IPS-20b (cell line): ENCODE data around the gene POMP.

Experiments used
- H3K27ac ChIP-seq: one replicate; pipeline ENCODE4 v1.5.1; 2013; ENCODE audit warnings: low read length
- H3K27me3 ChIP-seq: 2 replicates; pipeline ENCODE4 v1.6.1; 2013; ENCODE audit warnings: mild to moderate bottlenecking, low read length, inconsistent platforms; ENCODE audit not compliant: insufficient read depth
- H3K36me3 ChIP-seq: 2 replicates; pipeline ENCODE4 v1.6.1; 2013; ENCODE audit warnings: low read depth, mild to moderate bottlenecking, inconsistent platforms, low read length, moderate library complexity; ENCODE audit not compliant: insufficient read depth
- H3K4me1 ChIP-seq: 2 replicates; pipeline ENCODE4 v1.6.1; 2013; ENCODE audit warnings: mild to moderate bottlenecking, control low read depth, inconsistent platforms, low read length, moderate library complexity; ENCODE audit not compliant: insufficient read depth
- H3K4me3 ChIP-seq: 2 replicates; pipeline ENCODE4 v1.5.1; 2013; ENCODE audit warnings: mild to moderate bottlenecking, low read length, inconsistent platforms
- H3K9ac ChIP-seq: 2 replicates; pipeline ENCODE4 v1.6.1; 2013; ENCODE audit warnings: low read depth, mild to moderate bottlenecking, inconsistent platforms, low read length, moderate library complexity
- H3K9me3 ChIP-seq: 2 replicates; pipeline ENCODE4 v1.6.1; 2013; ENCODE audit warnings: mild to moderate bottlenecking, low read depth, low read length, inconsistent platforms; ENCODE audit not compliant: insufficient read depth

POMP gene, protein sequence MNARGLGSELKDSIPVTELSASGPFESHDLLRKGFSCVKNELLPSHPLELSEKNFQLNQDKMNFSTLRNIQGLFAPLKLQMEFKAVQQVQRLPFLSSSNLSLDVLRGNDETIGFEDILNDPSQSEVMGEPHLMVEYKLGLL

DNA sequence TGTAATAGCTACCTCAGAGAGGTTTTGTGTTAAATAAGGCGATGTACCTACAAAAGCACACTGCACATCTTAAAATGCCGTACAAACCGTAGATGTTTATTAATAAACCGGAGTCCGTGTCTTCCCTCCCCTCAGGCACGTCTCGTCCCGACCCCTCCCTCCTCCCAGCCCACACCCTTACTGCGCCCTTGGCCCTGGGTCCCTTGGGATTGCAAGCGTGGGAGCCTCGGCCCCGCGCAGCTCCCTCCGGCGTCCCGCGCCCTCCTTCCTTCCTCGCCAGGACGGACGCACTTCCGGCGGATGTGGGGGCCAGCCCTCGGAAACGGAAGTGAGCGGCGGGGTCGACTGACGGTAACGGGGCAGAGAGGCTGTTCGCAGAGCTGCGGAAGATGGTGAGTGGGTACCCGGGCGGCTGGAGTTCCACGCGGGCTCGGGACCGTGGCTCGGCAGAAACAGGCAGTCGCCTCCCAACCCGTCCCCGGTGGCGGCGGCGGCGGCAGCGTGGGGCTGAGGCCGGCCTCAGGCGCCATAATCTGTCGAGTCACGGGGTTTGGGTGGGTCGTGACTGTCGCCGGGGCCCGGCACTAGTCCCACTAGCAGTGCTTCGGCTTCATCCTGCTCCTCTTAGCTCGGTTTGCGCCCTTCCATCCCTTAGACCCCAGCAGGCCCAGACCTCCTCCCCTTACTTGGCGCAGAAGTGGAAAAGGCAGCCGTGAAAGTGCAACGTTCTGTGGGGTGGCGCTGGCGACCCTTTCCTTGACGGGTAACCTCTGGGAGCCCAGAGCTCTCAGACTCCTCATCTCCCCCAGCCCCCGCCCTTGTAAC, at the start of gene POMP:
POMP (plus strand) TSS at position 335 of the 825 bp plus-strand sequence; CDS start at position 390, 55 bp downstream.
- H3K4me1 ChIP-seq = peaks cover 8% of the 10 kb centered on the region
- peaks cover 33% of the 10 kb centered on the region for H3K36me3 ChIP-seq

DNA sequence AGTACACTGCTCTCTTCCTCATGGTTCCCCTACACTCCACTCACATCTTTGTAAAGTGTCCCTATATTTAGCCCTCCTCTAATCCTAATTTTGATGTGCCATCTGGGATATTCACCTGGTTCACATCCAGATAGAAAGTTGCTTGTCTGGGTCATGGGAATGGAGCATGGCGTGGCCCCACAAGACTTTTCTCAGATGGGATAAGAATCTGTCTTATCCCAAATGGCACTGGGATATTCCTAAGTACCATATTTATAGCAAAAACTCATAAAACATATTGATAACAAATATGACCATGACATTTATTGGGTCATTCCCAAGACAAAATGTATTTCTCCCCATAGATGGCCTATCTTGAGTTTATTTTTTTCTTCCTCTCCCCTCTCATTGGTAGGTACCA, 49.5 kb upstream of the POMP start:
- Histone ChIP-seq H3K9ac (no peak overlapping the region), H3K4me3 (no peak overlapping the region), H3K36me3 (no peaks in the 10 kb centered on the region), H3K27ac (no peak overlapping the region), H3K9me3 (no peaks in the 10 kb centered on the region), H3K4me1 (no peaks in the 10 kb centered on the region), H3K27me3 (no peaks in the 10 kb centered on the region)

More for the DNA sequence above, at the start of gene POMP:
- Histone ChIP-seq H3K4me3 (peak within 1 kb of the TSS; percentile 98), H3K27me3 (no peaks in the 10 kb centered on the region), H3K9me3 (no peaks in the 10 kb centered on the region), H3K9ac (peak within 1 kb of the TSS; percentile 98), H3K27ac (peak within 1 kb of the TSS; percentile 80)

DNA sequence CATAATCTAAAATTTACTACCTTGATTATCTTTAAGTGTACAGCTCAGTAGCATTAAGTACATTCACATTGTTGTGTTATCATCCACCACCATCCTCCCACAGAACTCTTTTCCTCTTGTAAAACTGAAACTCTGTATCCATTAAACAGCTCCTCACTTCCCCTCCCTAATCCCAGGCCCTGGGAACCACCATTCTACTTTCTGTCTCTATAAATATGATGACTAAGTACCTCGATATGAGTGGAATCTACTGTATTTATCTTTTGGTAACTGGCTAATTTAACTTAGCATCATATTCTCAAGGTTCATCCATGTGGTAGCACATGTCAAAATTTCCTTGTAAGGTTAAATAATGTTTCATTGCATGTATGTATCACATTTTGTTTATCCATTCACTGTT, 49.0 kb upstream of the POMP start:
- Histone ChIP-seq H3K9ac (no peak overlapping the region), H3K27ac (no peak overlapping the region), H3K9me3 (no peaks in the 10 kb centered on the region), H3K27me3 (no peaks in the 10 kb centered on the region), H3K4me3 (no peak overlapping the region), H3K4me1 (no peaks in the 10 kb centered on the region), H3K36me3 (no peaks in the 10 kb centered on the region)

DNA sequence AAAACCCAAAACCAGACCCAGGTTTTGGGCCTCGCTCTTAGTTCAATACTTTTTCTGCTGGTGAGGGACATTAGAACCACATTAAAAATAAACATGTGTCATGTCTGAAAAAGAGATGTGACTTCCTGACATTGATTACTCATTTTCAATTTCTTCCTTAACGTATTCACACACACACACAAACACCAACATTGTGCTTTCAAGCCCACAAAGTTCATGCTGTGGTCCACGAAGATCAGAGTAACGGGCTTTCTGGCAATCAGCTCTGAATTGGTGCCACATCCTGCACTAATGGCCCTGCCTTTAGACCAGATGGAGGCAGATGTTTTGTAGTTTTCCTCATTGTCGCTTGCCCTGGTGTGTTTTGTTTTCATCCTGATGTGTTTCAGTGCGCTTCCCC, 47.9 kb upstream of the POMP start:
- H3K36me3 ChIP-seq = no peaks in the 10 kb centered on the region
- no peak overlapping the region for H3K4me3 ChIP-seq
- H3K9ac ChIP-seq = no peak overlapping the region
- no peak overlapping the region for H3K27ac ChIP-seq
- no peaks in the 10 kb centered on the region for H3K27me3 ChIP-seq
- H3K4me1 ChIP-seq = no peaks in the 10 kb centered on the region
- H3K9me3 ChIP-seq = no peaks in the 10 kb centered on the region

DNA sequence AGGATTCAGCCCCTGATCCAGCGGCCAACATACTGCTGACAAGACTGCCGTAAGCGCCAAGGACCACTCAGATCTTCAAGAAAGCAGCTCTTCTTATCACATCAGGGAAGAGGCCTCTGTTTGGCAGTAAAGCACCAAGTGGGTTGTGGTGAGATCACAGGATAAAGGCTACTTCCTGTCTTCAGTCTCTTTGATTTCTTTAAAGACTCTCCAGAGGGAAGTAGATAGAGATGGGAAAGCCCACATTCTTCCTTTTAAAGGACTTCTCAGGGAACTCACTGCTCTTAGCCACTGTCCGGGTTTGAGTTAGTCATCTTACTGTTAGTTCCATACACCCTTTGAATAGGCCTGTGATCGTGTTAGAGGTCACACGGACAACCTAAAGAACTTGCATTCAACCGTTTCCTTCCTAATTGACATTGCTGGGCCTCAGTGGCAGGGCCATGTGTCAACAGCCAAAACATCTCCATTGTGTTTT, 47.2 kb upstream of the POMP start:
- no peaks in the 10 kb centered on the region for H3K4me1 ChIP-seq
- no peaks in the 10 kb centered on the region for H3K27me3 ChIP-seq
- H3K36me3 ChIP-seq = no peaks in the 10 kb centered on the region
- no peak overlapping the region for H3K9ac ChIP-seq
- no peak overlapping the region for H3K27ac ChIP-seq
- no peak overlapping the region for H3K4me3 ChIP-seq
- no peaks in the 10 kb centered on the region for H3K9me3 ChIP-seq

DNA sequence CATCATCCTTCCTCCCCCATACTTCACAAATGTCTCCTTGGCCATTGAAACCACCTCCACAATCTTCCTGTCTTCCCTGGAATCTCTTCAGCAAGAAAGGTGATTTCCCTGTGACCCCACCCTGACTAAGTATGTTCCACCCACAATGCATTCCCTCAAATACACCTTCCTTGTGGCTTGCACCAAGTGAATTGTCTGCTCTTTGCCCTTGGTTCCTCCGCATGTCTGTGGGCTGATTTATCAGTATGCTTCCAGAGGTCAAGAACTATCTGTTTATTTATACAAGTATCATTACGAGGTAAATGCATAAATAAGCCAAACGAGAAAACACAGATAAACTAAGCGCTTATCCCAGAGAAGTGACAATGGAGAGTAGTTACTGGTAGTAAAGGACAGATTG, 45.4 kb upstream of the POMP start:
- no peak overlapping the region for H3K4me3 ChIP-seq
- H3K9me3 ChIP-seq = no peaks in the 10 kb centered on the region
- H3K27ac ChIP-seq = no peak overlapping the region
- H3K27me3 ChIP-seq = no peaks in the 10 kb centered on the region
- no peaks in the 10 kb centered on the region for H3K4me1 ChIP-seq
- no peaks in the 10 kb centered on the region for H3K36me3 ChIP-seq
- H3K9ac ChIP-seq = no peak overlapping the region

DNA sequence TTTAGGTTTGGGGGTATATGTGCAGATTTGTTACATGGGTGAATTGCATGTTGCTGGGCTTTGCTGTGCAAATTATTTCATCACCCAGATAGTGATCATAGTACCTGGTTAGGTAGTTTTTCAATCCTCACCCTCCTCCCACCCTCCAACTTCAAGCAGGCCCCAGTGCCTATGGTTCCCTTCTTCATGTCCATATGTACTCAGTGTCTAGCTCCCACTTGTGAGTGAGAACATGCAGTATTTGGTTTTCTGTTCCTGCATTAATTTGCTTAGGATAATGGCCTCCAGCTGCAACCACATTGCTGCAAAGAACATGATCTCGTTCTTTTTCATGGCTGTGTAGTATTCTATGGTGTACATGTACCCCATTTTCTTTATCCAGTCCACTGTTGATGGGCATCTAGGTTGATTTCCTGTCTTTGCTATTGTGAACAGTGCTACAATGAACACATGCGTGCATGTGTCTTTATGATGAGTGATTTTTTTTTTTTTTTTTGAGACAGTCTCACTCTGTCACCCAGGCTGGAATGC, 42.9 kb upstream of the POMP start:
- H3K27ac ChIP-seq = no peak overlapping the region
- H3K9me3 ChIP-seq = no peaks in the 10 kb centered on the region
- no peaks in the 10 kb centered on the region for H3K36me3 ChIP-seq
- H3K4me1 ChIP-seq = no peaks in the 10 kb centered on the region
- H3K27me3 ChIP-seq = no peaks in the 10 kb centered on the region
- no peak overlapping the region for H3K4me3 ChIP-seq
- no peak overlapping the region for H3K9ac ChIP-seq

DNA sequence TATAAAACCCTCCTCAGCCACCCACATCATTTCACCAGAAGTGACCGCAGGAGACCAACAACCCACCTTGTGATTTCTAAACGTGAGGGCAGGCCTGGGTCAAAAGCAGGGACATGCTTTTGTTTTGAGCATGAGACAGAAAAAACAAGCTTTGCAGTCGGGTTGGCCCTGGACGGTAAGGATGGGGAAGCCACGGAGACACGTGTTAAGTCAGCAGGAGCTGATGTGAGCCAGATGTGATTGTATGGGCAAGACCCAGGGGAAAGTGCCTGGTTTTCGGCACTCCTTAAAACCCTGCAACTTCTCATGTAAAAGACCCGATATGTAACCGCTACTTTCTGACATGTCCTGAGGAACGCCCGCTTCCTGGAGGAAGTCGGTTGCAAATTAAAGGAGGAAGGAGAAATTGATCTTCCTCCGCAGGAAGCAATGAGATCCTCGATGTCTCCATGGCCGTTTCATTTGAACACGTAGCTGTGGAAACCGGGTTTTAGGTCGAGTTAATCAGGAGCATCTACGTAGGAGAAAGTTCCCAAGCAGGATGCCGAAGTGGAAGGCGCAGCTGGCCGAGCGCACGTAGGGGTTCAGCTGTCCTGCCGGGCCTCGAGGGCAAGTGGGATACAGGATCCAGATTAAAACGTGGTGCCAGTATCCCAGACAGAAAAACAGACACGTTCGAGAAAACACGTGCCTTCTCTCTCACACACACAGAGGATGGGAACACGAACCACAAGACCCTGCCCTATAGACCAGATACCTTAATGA, 40.5 kb upstream of the POMP start:
- Histone ChIP-seq H3K4me1 (no peaks in the 10 kb centered on the region), H3K27me3 (no peaks in the 10 kb centered on the region), H3K9me3 (no peaks in the 10 kb centered on the region), H3K4me3 (no peak overlapping the region), H3K9ac (no peak overlapping the region), H3K27ac (no peak overlapping the region), H3K36me3 (no peaks in the 10 kb centered on the region)

DNA sequence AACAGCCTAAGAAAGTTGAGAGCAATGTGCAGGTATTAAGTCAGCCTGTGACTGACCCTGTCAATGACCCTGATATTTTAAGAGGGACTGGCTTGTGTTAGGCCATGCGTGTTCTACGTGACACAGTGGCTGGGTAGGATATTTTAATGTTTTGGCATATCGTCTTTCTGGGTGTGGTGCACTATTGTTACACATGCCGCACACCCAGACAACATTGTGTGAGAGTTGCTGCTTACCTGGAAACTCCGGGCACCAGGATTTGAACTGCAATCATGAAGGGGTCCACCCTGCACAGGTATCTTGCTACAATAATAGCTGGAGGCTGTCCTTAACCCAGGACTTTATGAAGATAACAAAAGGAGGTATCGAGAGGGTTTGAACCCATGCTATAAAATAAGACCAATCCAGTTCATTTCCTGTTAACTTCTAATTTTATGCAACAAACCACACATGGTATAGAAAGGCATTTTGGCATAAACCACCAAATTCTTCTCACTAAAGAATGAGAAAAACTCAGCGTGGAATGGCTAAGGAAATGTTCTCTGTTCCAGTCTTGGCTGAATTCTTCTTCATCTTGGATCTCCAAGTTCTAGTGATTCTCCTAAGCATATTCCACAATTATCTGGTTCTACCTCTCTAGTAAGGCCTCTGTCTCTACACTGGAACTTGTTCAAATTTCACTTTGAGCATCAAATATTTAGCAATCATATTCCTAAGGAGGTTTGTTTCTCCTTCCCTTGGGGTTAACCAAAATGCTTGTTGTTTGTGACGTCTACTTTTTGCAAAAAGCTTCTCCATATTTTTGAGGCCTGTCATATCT, 38.7 kb upstream of the POMP start:
- Histone ChIP-seq H3K27me3 (no peaks in the 10 kb centered on the region), H3K4me1 (no peaks in the 10 kb centered on the region), H3K27ac (no peak overlapping the region), H3K9ac (no peak overlapping the region), H3K9me3 (no peaks in the 10 kb centered on the region), H3K4me3 (no peak overlapping the region), H3K36me3 (no peaks in the 10 kb centered on the region)

DNA sequence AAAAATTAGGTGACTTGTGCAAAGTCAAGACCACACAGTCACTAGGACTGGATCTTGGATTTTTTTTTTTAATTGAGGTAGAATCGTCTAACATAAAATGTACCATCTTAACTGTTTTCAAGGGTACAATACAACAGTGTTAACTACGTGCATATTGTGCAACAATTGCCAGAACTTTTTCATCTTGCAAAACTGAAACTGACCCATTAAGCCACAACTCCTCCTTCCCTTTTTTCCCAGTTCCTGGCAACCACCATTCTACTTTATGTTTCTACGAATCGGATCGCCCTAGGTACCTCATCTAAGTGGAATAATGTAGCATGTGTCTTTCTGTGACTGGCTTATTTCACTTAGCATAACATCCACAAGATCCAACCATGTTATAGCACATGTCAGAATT, 37.5 kb upstream of the POMP start:
- Histone ChIP-seq H3K4me1 (no peaks in the 10 kb centered on the region), H3K27me3 (no peaks in the 10 kb centered on the region)

DNA sequence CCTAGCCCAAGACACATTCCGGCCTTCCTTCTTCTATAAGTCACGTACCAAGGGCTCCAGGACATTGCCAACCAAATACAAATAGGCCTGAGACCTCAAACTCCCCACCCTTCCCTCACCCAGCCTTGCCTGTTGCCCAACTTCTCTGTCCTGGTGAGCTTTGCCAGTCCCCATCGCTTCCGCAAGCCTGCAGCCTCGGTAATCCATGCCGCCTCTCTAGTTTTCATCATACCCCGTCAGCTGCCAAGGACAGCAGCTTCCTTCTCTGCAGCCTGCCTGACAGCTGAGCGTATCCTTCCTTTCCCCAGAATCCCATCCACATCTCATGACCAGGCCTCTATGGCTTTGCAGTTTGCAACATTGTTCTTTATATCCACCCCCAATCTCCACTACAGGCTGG, 36.6 kb upstream of the POMP start:
- Histone ChIP-seq H3K9me3 (no peaks in the 10 kb centered on the region), H3K4me3 (no peak overlapping the region), H3K27ac (no peak overlapping the region), H3K36me3 (no peaks in the 10 kb centered on the region), H3K27me3 (no peaks in the 10 kb centered on the region), H3K4me1 (no peaks in the 10 kb centered on the region), H3K9ac (no peak overlapping the region)

More for the DNA sequence above, 37.5 kb upstream of the POMP start:
- Histone ChIP-seq H3K4me3 (no peak overlapping the region), H3K27ac (no peak overlapping the region), H3K9ac (no peak overlapping the region), H3K9me3 (no peaks in the 10 kb centered on the region), H3K36me3 (no peaks in the 10 kb centered on the region)
